SW480 (cell line): ENCODE data around the gene PDE4D.

ENCODE experiments used
- DNase-seq: peaks from one replicate; pipeline ENCODE4 v3.0.0-alpha.2; 2016; ENCODE audit warnings: low spot score

Gene PDE4D

DNA sequence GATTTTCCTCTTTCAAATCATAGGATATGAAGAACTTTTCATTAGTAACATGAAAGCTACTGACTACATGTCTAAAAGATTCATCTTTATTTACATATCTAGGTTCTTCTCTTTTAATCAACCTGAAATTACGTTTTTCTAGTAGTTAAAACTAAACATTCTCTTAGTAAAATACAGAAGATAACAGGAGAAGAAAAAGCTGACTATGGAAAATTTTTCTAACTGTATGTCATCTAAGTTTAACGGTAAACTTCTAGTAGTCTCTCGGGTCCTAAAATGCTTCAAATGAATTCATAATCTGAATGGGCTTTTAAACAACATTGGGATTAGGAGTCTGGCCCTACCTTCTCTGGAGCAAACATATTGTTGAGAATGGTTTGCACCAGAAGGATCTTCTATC, 151.9 kb downstream of the PDE4D start:
- no peak for DNase-seq

DNA sequence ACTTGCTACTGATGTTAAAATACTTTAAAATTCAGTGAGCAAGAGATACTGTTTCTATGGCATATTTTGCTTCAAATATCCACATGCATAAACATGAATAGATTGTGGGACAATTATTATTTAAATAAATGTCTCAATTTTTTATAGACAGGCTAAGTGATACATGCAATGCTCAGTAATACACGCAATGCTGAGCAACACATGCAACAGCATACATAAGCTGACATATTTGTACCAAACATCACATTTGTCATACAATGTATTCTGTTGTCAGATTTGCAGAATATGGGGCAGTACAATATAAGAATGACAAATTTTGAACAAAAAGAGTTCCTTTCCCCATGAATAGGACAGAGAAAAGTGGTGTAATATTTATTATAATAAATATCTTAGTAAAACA, 155.5 kb downstream of the PDE4D start:
- DNase-seq: no peak

DNA sequence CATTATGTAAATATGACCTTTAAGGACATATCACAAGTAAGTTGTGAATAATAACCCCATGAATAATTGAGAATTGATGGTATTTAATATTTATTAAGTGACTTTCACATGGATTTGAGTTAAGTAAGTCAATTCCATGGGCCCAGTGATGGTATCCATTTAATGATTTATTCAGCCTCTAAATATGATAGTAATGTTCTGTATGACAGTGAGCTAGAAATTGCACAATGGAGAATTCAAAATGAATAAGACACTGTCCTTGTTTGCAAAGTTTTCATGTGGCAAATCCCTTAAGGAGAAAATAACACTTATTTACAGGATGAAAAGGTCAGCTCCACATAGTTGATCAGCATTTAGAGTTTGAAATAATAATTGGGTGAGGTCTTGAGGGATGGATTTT, 160.7 kb downstream of the PDE4D start:
- DNase-seq: no peak

DNA sequence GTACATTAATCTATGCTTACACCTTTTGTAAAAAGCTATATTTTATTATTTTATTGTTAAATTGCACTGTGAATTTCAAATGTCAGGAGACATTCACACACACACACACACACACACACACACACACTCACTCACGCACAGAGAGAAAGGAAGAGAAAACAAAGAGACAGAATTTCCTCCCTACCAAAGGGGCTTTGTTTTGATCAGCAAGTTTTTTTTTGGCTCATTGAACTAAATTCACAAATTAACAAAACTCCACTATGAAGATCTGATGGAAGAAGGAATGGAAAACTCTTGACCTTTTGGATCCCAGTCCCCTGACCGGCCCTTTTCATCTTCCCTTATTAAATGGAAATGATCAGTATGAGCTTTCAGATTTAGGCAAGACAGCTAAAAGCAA, 161.2 kb downstream of the PDE4D start:
- DNase-seq: no peak

DNA sequence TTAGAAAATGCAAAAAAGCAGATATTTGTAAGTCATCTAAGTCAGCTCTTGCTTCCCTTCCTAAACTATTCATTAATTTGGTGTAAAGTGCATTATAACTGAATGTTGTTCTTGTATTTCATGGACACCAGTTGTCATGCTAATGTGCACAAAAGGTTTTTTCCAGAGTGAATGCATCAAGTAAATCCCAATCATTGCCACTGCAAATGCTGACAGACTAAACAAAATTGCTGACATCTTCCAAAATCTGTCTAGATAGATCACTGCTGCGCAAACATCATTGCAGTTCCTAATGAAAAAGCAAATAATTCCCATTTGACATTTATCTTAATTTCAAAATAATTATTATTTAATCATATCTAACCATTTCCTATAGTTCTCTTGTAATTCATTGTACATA, 161.7 kb downstream of the PDE4D start:
- no peak for DNase-seq

DNA sequence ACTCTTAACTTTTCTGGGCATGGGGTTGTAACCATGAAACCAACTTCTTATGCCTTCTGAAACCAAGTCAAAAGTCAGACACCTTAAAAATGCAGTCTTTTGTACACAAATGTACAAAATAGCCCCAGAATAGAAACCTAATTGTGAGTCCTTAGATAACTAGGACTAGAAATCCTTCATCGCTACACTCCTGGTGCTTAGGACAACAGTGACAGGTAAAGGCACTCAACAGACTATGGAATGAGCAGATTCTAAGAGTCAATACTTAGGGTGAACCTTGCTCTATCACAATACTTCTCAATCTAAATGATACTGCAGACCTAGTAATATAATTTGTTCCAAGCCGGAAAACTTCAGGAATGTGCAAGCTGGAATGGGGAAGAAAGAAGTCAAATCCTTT, 163.7 kb downstream of the PDE4D start:
- DNase-seq: no peak

DNA sequence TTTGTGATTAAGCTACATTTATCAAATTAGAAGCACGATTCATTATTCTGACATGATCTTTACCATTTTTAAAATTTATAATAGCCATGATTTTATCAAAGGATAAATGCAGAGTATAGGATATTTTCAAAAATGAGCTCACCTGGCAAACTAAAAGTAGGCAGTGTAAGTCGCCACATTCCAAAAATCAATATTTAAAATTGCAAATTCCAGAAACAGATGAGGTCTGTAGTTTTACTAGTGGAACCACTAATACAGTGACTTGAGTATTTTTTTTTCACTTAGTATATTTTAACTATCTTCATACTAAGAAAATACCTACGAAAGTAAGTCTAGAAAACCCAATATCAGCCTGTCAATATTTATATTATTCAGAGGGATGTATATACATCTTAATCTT, 164.2 kb downstream of the PDE4D start:
- DNase-seq: no peak

DNA sequence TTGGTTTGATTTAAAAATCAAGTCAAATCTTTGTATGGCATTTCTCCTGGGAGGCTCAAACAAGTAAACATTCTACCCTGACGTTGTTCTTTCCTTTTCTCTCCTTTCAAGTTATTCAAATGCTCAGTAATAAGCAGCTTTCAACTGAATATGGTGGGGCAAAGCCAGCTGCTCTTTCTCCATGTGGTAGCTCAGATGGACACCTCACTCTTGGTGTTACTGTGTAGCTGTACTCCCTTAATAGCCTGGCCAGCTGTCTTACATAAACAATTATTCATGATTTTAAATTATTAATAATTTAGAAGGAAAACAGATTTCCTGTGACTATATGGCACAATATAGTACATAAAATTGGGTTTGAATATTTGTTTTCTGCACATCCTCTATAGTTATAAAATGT, 165.2 kb downstream of the PDE4D start:
- DNase-seq: no peak

DNA sequence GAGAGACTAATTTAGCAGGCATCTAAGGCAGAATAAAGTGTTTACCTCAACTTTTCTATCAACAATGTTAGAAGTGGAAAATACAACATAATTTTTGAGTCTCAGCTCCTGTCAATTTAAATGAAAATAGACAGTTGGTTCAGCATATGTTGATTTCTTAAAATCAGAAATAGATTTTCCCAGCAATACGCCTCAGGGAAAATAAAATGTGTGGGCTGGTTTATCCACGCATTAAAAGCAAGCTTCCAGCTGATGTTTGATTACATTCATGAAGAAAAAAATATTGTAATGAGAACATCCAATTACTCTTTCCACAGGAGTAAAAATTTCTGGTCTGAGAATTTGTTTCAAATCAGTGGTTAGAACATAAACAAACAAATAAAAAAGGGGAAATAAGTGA, 166.3 kb downstream of the PDE4D start:
- no peak for DNase-seq

DNA sequence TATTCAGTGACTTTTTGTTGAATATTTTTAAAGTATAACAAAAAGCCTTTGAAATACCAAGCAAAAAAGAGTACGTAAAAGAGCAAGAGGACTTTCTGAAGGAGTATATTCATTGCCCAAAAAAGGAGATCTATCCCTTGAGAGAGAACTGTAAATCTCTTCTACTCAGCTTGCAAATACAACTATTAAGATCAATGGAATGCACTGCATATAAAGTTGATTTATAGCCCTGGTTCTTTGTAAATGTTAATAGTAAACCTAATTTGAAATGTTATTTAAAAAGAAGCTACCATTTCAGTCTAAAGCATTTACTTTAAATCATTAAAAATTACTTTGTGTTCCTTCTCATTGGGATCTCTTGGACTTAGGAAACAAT, 168.1 kb downstream of the PDE4D start:
- no peak for DNase-seq

DNA sequence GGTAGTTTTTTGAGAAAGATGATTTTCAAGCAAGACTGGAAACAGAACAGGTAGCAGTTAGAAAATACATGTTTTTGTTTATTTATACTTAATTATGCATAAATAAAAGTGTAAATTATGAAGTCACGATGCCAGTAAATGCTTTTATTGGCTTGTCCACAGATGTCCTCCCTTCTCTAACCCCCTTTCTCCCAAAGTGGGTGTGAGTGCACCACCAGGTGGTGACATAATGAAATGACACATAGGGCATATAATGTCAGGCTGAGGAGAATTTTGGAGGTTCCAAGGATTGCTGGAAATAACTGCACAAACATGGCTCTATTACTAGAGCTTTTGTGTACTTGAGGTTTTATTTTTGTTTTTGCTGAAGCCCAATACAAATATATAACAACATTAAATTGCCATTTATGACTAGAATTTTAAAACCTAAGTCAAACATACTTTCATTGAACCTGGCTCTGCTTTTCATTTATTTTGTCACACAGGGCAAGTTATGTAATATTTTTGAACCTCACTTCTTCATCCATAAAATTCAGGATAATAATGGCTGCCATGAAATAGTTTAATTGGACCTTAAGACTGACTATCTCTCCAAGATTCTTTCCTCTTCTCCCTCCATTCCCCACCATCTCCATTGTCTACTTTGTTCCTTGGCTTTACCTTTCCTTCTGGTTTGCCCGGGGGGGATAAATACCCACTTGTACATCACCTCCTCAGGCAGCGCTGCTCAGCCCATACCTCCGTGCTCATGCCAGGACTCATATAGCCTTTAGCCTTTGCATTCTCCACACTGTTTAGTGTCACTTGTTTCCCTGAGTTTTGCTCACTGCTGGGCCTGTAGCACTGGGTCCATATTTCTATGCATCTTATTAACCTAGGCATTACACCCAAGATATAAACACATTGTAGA, 168.8 kb downstream of the PDE4D start:
- peak; percentile 29 for DNase-seq

DNA sequence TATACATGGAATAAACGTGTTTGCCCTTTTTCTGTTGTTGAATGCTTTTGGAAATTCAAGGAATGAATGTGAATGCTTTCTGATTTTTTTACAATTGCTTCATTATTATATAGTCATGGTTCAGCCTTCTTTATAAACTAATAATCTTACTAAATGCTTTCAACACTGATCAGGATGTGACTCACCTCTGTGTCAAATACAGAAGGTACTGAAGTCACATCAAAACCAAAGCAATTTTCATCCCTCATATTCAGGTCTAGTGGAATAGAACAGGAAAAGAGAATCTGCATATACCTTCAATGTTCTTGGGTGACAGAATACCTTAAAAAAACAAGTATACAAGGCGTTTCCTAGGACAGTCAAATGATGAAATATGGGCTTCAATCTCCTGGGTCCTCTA, 170.7 kb downstream of the PDE4D start:
- peak; percentile 8 for DNase-seq

DNA sequence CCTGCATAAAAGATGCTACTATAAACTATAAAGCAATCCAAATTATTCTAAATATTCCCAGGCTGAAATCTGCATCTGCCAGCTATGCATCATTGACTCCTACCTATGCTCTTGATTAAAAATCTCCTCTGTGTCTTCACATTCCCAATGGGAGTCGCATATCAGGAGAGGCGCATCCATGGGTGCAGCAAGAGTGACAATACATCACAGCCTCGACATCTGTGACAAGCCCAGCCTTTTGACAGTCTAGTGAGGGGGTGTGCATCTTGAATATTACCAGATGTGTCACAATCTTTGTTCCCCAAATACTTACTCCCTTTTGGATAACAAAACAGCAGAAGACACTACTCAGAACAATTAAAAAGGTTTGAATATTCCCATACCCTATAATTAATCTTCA, 171.8 kb downstream of the PDE4D start:
- DNase-seq: no peak

DNA sequence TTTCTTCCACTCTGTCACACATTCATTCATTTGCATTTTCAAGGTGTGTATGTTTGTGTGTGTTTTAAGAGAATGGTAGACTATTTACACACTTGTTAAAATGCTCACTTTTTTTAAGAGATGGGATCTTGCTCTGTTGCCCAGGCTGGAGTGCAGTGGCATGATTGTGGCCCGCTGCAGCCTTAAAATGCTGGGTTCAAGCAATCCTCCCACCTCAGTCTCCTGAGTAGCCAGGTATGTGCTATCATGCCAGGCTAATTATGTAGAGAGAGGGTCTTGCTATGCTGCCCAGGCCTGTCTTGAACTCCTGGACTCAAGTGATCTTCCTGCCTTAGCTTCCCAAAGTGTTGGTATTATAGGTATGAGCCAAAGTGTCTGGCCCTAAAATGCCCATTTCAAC, 173.5 kb downstream of the PDE4D start:
- no peak for DNase-seq

DNA sequence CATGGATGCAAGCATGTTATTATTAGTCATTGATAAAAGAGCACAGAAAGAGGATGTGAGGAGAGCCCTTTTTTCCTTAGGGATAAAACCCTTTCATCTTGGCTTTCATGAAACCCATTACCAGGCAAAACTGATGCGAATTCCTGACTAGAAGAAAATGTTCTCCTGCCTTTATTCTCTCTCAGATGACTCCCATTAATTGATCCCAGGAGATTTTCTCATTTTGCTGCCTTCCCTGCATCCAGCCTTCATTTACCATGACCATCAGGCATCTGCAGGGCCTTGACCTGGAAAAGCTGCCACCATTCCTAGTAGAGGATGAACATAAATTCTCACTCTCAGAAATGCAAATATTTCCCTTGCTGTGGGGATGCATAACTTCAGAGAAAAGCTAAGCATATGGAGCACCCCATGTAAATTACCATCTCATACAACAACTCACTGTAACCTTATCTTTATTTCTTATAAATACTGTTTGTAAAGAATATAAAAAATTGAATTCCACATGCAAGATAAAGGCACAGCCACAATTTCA, 176.5 kb downstream of the PDE4D start:
- no peak for DNase-seq

DNA sequence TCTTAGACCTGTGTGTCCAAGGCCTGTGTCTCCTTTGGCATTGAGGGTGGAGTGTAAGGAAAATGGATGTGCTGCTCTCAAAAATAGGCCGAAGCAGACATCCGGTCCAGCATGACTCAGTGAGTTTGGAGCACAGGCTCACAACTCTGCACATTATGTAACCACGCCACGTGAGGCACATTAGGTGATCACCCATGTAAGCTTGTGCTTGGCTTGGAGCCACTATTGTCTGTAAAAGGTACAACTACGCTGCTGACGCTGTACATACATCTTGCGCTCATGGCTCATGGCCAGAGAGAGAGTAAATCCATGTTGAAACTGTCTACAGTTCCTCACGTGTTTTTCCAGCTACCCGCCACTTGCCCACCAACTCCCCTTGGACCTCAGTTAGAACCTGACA, 177.5 kb downstream of the PDE4D start:
- DNase-seq: no peak

DNA sequence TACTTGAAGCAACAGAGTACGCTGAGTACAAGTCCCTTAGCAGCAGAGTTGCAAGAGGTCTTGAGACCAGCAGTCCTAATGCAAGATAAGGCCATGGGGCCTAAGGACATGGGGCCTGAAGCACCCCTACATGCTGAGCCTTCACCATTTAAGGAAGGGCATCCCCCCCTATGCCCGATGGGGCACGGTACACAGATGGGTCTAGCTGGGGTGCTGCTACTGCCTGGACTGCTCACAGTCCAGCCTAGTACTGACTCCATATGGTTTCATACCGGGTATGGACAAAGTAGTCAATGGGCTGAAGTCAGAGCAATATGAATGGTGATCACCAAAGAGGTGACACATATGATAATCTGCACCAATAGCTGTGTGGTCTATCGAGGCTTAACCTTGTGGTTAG, 178.3 kb downstream of the PDE4D start:
- no peak for DNase-seq

DNA sequence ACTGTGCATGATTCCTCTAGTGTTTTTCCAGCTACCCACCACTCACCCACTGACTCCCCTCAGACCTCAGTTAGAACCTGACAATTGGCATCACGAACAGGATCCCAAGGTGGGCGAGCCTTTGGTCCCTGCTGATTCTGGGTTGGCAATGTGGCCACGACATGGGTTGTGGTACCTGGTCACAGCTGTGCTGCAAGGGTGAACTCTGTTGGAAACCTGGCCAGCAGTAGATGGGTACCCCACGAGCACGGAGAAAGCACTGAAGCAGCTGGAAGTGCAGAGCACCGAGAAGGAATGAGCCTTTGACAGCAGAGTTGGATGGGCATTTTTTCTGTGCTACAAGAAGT, 180.1 kb downstream of the PDE4D start:
- no peak for DNase-seq

DNA sequence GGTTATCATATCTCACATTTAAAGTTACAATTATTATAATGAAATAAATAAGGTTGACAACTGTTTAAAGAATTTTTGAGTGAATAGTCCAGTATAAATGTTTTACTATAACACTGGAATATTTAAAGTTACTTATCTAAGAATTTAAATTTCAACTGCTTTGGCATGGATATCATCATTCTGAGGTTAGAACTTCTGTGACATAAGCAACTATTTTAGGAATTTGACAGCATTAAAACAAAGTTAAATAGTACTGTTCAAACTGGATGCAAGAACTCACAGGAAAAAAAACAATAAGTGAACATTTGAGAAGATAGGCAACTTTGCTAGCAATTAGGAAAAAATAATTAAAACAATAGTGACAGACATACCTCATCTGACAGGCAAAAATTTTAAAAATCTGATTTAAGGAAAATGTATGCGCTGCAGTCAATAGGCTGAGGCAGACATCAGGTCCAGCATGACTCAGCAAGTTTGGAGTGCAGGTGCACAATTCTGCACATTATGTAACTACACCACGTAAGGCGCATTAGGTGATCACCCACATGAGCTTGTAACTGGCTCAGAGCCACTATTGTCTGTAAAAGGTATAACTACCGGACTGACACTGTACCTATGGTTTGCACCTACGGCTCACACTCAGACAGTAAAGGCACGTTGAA, 180.6 kb downstream of the PDE4D start:
- DNase-seq: no peak

DNA sequence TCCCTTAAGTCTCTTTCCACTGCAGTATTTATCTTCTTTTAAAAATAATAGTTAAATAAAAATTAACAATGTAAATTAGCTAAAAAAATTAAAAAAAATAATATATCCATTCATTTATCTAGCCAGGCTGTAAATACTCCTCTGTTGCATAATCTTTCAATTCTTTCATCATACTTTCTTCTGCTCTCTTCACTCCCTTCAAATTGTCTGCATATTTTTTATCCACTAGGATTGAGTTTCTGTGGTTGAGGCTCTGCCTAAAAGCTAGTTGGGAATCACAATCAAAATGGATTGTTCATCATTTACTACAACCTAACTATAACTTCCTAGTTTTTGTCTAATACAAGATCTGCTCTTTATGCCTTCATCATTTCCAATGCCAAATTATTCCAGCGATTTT, 182.2 kb downstream of the PDE4D start:
- DNase-seq: no peak

DNA sequence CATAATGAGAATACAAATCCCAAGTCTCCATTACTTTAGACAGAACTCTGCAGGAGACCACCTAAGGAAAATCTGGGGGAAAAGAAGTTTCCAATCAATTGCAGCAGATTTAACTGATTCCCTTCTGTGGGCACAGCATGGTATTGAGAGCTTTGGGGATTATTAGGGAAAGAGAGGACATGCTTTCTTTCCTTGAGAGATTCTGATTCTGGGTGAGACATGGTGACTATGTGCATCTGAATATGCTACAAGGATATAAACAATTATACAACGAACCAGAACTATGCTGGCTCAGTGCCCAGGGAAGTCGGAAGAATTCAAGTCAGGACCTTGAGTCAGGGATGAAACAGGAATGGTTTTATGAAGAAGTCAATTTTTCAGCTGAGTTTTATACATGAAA, 183.7 kb downstream of the PDE4D start:
- DNase-seq: no peak

DNA sequence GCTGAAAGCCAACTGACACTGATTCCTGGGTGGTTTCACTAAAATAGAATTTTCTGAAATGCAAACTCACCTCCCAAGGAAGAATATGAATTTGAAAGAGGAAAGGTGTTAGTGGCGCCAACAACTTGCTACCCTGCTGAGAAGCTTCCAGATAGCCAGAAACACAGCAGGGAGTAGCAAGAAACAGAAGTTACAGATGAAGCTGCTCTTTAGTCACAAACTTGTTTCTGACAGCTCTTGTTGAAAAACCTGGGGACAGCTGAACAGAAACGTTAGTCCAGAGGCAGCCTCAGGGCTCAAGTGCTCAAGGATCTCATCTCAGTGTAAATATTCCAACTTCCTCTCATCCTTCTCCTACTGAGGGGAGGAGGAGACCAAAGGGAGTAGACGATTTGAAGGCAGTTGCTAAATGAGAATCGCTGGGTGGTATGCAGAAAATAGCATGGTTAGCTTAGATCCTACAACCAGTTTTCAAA, 184.1 kb downstream of the PDE4D start:
- DNase-seq: no peak

DNA sequence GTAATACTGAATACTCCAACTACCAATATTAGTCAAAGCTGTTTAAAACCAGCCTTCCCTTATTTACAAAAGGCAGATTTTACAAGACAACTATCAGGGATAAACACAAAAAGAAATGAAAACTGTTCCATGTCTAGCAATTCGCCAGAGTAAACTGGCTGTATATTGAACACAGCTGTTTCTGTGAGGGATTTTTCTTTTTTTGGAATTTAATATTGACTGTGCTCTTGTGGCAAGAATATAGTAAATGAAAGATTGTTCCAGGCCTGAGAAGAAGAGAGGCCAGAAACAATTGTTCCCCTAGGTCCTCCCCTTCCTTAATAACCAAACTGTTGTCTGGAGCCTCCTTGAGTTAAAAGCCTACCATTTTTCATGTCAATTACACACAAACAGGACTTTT, 188.6 kb downstream of the PDE4D start:
- no peak for DNase-seq

DNA sequence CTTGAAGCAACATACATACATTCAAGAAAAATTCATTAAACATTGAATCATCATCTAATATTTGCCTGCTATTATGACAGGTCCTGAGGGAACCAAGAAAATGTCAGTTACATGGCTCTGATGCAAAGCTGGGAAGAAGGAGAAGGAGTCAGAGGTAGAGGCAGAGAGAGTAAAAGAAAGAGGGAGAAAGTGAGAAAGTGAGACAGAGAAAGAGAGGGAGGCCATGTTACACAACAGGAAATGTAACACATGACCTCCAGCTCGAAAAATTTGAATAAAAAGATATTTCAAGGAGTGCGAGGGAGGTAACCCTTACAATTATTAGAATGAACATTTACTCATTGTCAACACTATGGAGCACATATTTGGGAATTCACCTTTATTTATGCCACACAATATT, 189.7 kb downstream of the PDE4D start:
- no peak for DNase-seq
